K562 (cell line): ENCODE results near the gene ADAMTS2. TPM values are rescaled to one million over a fixed set of nuclear protein-coding genes. Genes with fewer than 3 reads are reported as not detected.

Experiments
- ATAC-seq: fragments of 200-7000 bp; cut with Tn5 transposase; 3 replicates; pipeline ENCODE4 v1.9.1; 2020; ENCODE audit warnings: moderate library complexity
- BruUV-seq: library from RNA; stranded (reverse); fragments of 400-500 nt; replicated peaks from 2 replicates; lab custom pipeline; 2021; lab: Mats Ljungman, UMichigan
- CTCF ChIA-PET: fragments of 300-600 bp; formaldehyde crosslinking; extraction: SDS; loops from one replicate; lab custom pipeline; 2021; ENCODE audit warnings: low intra/inter-chr PET ratio; lab: Yijun Ruan, JAX
- POLR2A ChIA-PET: fragments of 300-600, 350-650 bp; sonication (Branson Sonifier 250); formaldehyde crosslinking; extraction: SDS; loops from one replicate; lab custom pipeline; 2021; ENCODE audit warnings: antibody characterized with exemption, inconsistent platforms; lab: Yijun Ruan, JAX
- DNase-seq, 4 experiments: peaks; one replicate each; pipeline versions ENCODE4 v3.0.0 to v3.0.0-alpha.2; 2011 to 2018; ENCODE audit warnings: low spot score in 3 of 4, mixed read lengths in 3 of 4; ENCODE audit errors: extremely low read depth in 1 of 4
- FAIRE-seq: peaks from 2 replicates; lab custom pipeline; 2011; peaks lifted over from hg19 to GRCh38; lab: Jason Lieb, UNC
- H2AFZ ChIP-seq: 2 replicates; pipeline ENCODE4 v1.6.0; 2011; ENCODE audit warnings: low read depth, low read length, control low read depth, inconsistent platforms
- H3K27ac ChIP-seq: fragments of 200-600 bp; 3 replicates; pipeline ENCODE4 v1.8.0; 2011; ENCODE audit warnings: low read depth, mild to moderate bottlenecking, control low read depth, inconsistent platforms, low read length, moderate library complexity, mixed read lengths; ENCODE audit errors: extremely low read depth
- H3K27me3 ChIP-seq, 2 experiments: fragments of 300-600 bp in 1 of 2; 2 replicates in 1 of 2; 3 replicates in 1 of 2; pipeline versions ENCODE4 v1.6.0 to v1.8.0; 2011; ENCODE audit warnings: inconsistent platforms in 2 of 2, low read length in 2 of 2, mild to moderate bottlenecking in 1 of 2, mixed read lengths in 1 of 2, moderate library complexity in 1 of 2; ENCODE audit not compliant: control insufficient read depth in 2 of 2, insufficient read depth in 2 of 2
- H3K36me3 ChIP-seq: fragments of 300-600 bp; 3 replicates; pipeline ENCODE4 v1.8.0; 2011; ENCODE audit warnings: mild to moderate bottlenecking, low read length, inconsistent platforms; ENCODE audit not compliant: control insufficient read depth, insufficient read depth
- H3K4me1 ChIP-seq, 2 experiments: fragments of 200-600 bp in 1 of 2; replicated peaks in 1 of 2; 2 replicates in 1 of 2; 3 replicates in 1 of 2; pipeline versions ENCODE4 v1.5.1 to v1.8.0; 2011; ENCODE audit warnings: inconsistent platforms in 2 of 2, low read length in 2 of 2, mild to moderate bottlenecking in 1 of 2, mixed read lengths in 1 of 2, moderate library complexity in 1 of 2; ENCODE audit not compliant: control insufficient read depth in 2 of 2, insufficient read depth in 2 of 2
- H3K4me2 ChIP-seq: 2 replicates; pipeline ENCODE4 v1.6.1; 2011; ENCODE audit warnings: low read length, control low read depth, inconsistent platforms, mixed read lengths; ENCODE audit not compliant: insufficient read depth
- H3K4me3 ChIP-seq: fragments of 200-600 bp; sonication (generic), shearing (Covaris generic); 2 replicates; pipeline ENCODE4 v1.5.1; 2016; ENCODE audit warnings: control low read depth, inconsistent platforms
- H3K79me2 ChIP-seq: fragments of 200-600 bp; 3 replicates; pipeline ENCODE4 v1.8.0; 2011; ENCODE audit warnings: low read length, inconsistent platforms; ENCODE audit not compliant: control insufficient read depth, insufficient read depth
- H3K9ac ChIP-seq, 2 experiments: 2 replicates each; pipeline versions ENCODE4 v1.6.0 to v1.6.1; 2011; ENCODE audit warnings: low read depth in 2 of 2, low read length in 2 of 2, control low read depth in 1 of 2, inconsistent platforms in 1 of 2, mild to moderate bottlenecking in 1 of 2, mixed read lengths in 1 of 2; ENCODE audit not compliant: insufficient read depth in 1 of 2
- H3K9me1 ChIP-seq: one replicate; pipeline ENCODE4 v1.6.0; 2011; ENCODE audit warnings: inconsistent platforms, mild to moderate bottlenecking, low read length, moderate library complexity; ENCODE audit not compliant: control insufficient read depth, insufficient read depth
- H3K9me3 ChIP-seq: replicated peaks from 2 replicates; pipeline ENCODE4 v1.5.1; 2011; ENCODE audit warnings: low read depth, low read length, inconsistent platforms; ENCODE audit not compliant: control insufficient read depth, insufficient read depth
- H4K20me1 ChIP-seq: replicated peaks from 2 replicates; pipeline ENCODE4 v1.6.1; 2011; ENCODE audit warnings: low read length, inconsistent platforms, mixed read lengths; ENCODE audit not compliant: control insufficient read depth, insufficient read depth
- NR1H2 ChIP-seq: sonication (generic); formaldehyde crosslinking; IDR thresholded peaks from 2 replicates; pipeline ENCODE4 v1.4.0; 2020; ENCODE audit warnings: mild to moderate bottlenecking, missing genetic modification reagents
- NR4A1 ChIP-seq, 2 experiments: fragments of 250-450 bp in 1 of 2; fragments of 450-650 bp in 1 of 2; sonication (Bioruptor Pico) in 1 of 2; IDR thresholded peaks; 2 replicates each; pipeline versions ENCODE4 v1.4.0 to v1.6.1; 2016 to 2020; ENCODE audit warnings: mild to moderate bottlenecking in 2 of 2, missing compliant biosample characterization in 1 of 2, missing genetic modification characterization in 1 of 2, moderate library complexity in 1 of 2
- PTBP1 ChIP-seq: fragments of 200-400 bp; formaldehyde crosslinking; IDR thresholded peaks from 2 replicates; pipeline ENCODE4 v1.6.1; 2017; ENCODE audit warnings: low read depth, low read length
- SMAD3 ChIP-seq: fragments of 450-650 bp; formaldehyde crosslinking; conservative IDR thresholded peaks from 2 replicates; pipeline ENCODE4 v1.4.0; 2020; ENCODE audit warnings: mild to moderate bottlenecking
- STAT5A ChIP-seq: IDR thresholded peaks from 2 replicates; pipeline ENCODE4 v1.6.1; 2012; ENCODE audit warnings: low read length, inconsistent platforms, borderline replicate concordance
- TBP ChIP-seq: optimal IDR thresholded peaks from 2 replicates; pipeline ENCODE3; 2011; ENCODE audit warnings: low read depth, low read length, improper control_type of control experiment
- ZNF133 ChIP-seq: fragments of 250-450 bp; sonication (Bioruptor Pico); IDR thresholded peaks from 2 replicates; pipeline ENCODE4 v1.4.0; 2020; ENCODE audit warnings: mild to moderate bottlenecking
- ZNF146 ChIP-seq: IDR thresholded peaks from one replicate; pipeline ENCODE4 v1.6.1; 2018; ENCODE audit warnings: missing compliant biosample characterization; ENCODE audit not compliant: unreplicated experiment
- ZNF436 ChIP-seq: fragments of 250-450, 450-650 bp; sonication (Bioruptor Pico); formaldehyde crosslinking; IDR thresholded peaks from 2 replicates; pipeline ENCODE4 v1.7.0; 2020; ENCODE audit warnings: mild to moderate bottlenecking
- WGBS: fragments of 100-300 bp; shearing (Covaris generic); methylation state at CpG from one replicate; pipeline ENCODE4 v1.1.6; 2016; ENCODE audit warnings: low coverage, mixed read lengths; ENCODE audit not compliant: insufficient coverage; ENCODE audit errors: missing lambda C conversion rate; 5-methylcytosine and 5-hydroxymethylcytosine counted together
- in situ Hi-C: fragments of 300-500 bp; cut with MboI; formaldehyde crosslinking; loops from 4 replicates; pipeline ENCODE4 v1.15.0; 2018; ENCODE audit warnings: inconsistent platforms, mixed read lengths
- intact Hi-C: fragments of 100-400 bp; cut with micrococcal nuclease; formaldehyde crosslinking; loops from 2 replicates; pipeline ENCODE4 v1.14.2; 2022
- polyA plus RNA-seq, 8 experiments: library from polyadenylated mRNA; depleted of rRNA in 4 of 8; stranded (reverse) in 5 of 8; unstranded in 3 of 8; fragments of >200 nt; fragmentation: Nextera tagmentation in 2 of 8; fragmentation: Illumina TruSeq in 1 of 8; extraction: Ambion mirVana in 2 of 8; extraction: Trizol in 1 of 8; gene quantifications; 2 replicates each; pipeline versions ENCODE4 v1.2.1 to v1.2.3, GENCODE V29; 2011 to 2014; ENCODE audit warnings: inconsistent platforms in 1 of 8, missing spikeins in 1 of 8
- total RNA-seq, 7 experiments: library from RNA; depleted of rRNA in 6 of 7; stranded (reverse); fragments of >200 nt in 6 of 7; fragmentation: Illumina TruSeq in 2 of 7; extraction: Trizol in 2 of 7; gene quantifications; 2 replicates each; pipeline versions ENCODE4 v1.2.1 to v1.2.3, GENCODE V29; 2011 to 2021; ENCODE audit warnings: low replicate concordance in 1 of 7
- TF ChIP-seq, protein P1 (sequence below): fragments of 450-650 bp; formaldehyde crosslinking; IDR thresholded peaks from 2 replicates; pipeline ENCODE4 v1.4.0; 2020; ENCODE audit warnings: mild to moderate bottlenecking, moderate library complexity

Gene ADAMTS2
- total and polyA plus RNA-seq, 9 of the 15 experiments (the other 6 are each of a cell fraction or from before 2014, with no cell fraction given), result not detected

DNA sequence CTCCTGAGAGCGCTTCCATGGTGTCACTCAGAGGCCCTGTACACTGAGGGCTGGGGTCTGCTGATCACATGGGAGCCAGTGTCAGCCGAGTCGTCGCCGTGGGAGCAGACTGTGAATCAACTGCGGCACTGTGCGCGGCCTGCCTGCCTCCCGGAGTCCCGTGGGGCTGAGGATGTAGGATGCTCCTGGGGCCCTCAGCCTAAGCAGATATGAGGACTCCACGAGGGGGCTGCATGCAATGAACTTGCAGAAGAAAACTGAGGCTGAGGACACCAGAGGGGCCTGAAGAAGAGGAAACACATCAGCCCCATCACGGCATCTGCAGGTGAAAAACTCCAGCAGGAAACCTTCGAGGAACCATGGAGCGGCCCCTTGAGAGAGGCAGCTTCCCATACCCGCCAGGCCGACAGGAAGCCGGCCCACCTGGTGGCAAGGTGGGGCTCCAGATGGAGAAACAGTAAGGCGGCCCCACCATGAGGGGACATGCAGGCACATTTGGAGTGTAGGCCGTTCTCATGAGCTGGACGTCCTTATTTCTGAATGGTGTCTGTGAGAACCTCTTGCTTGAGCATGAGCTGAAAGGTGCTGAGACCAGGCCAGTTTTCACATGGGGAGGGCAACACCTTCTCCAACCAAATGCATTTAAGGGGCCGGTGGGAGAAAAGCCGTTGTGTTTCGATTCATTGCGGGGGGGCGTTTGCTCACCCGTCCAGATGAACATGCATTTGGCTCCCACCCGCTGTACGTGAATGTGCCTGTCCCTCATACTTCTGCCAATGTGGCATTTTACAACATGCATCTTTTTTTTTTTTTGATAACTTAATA is 35.2 kb upstream of the ADAMTS2 start:
- H3K27me3 ChIP-seq, result peaks cover 19 to 64% of the 10 kb centered on the region in 2 experiments; a peak in 4 of 5 replicates
- in situ Hi-C loops (no loop called here), intact Hi-C loops (no loop called here)
- H3K27ac ChIP-seq, result no peak overlapping the region
- H3K9me1 ChIP-seq, result no peaks in the 10 kb centered on the region
- no peaks in the 10 kb centered on the region for H4K20me1 ChIP-seq
- no peaks in the 10 kb centered on the region for H3K4me1 ChIP-seq
- ChIA-PET POLR2A (no interaction called here), CTCF (no interaction called here)
- no peak overlapping the region for H3K4me3 ChIP-seq
- WGBS, result 2% methylated on average over 28 of the region's 28 CpGs
- no peaks in the 10 kb centered on the region for H3K9me3 ChIP-seq
- BruUV-seq, result no TSS peak
- TF ChIP-seq NR4A1 (CRISPR knock-in tag; IDR thresholded peaks at IDR 0.05) (no peak), NR4A1 (tag; IDR thresholded peaks at IDR 0.05) (no peak), TBP (no peak), SMAD3 (CRISPR knock-in tag) (no peak), ZNF133 (CRISPR knock-in tag) (no peak), PTBP1 (no peak), ZNF436 (no peak), ZNF146 (no peak), STAT5A (no peak), NR1H2 (CRISPR knock-in tag) (no peak)
- TF ChIP-seq, protein P1, sequence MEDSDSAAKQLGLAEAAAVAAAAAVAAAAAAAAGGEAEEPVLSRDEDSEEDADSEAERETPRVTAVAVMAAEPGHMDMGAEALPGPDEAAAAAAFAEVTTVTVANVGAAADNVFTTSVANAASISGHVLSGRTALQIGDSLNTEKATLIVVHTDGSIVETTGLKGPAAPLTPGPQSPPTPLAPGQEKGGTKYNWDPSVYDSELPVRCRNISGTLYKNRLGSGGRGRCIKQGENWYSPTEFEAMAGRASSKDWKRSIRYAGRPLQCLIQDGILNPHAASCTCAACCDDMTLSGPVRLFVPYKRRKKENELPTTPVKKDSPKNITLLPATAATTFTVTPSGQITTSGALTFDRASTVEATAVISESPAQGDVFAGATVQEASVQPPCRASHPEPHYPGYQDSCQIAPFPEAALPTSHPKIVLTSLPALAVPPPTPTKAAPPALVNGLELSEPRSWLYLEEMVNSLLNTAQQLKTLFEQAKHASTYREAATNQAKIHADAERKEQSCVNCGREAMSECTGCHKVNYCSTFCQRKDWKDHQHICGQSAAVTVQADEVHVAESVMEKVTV (CRISPR knock-in tag), result no peak
- DNase-seq, result no peak
- H3K36me3 ChIP-seq, result no peaks in the 10 kb centered on the region
- H3K4me2 ChIP-seq, result no peak overlapping the region
- no peak for ATAC-seq
- no peak overlapping the region for H3K9ac ChIP-seq
- H3K79me2 ChIP-seq, result no peaks in the 10 kb centered on the region
- no peak overlapping the region for H2AFZ ChIP-seq
- no peak for FAIRE-seq
